ENCODE results near the gene GREB1L.
"Not testable (repeated sequence)": the region's sequence is repeated elsewhere in the genome, so short reads cannot be mapped to it uniquely, and the experiment has no call there.

GREB1L gene

DNA sequence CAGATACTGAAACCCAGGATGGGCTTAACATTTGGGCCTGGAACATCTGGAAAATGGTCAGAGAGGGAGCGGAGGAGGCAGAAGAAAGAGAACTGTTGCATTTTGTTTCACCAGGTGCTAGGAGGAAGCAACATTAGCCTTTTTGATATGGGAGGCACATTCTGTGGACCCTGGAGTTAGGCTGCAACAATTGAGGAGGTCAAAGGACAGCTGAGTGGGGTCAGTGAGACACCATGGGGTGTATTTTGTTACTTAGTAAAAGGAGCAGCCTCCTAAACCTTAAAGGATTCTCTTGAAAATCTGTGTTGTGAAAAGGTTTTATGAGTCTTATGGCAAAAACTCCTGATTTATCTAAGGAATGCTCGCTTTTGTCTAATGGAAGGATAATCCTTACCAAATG lies 124.9 kb downstream of the GREB1L start:
- DNase-seq (ENCODE audit: low read depth), result no peak

DNA sequence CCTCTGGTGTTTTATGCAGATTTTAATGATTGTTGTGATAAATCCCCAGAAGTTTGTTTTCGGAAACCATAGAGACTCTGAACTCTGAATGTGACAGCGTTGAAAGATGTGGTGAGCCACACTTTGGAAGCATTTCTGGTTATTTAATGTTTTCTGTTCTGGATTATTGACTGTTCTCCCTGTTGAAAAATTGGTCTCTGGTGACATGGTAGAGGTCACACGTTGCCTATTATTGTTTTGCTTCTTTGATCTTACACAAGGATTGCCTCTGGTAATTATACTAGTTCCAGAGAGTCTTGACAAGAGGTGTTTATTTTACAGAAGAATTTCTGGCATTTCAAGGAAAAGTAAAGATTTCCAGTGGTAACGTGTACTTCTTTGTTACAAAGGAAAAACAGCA lies 127.1 kb downstream of the GREB1L start:
- DNase-seq (ENCODE audit: low read depth), result no peak

- DNase-seq (ENCODE audit: low read depth), result not testable (repeated sequence)
Measured at GRCh38 chr18:21369597-21369996, 127.6 kb downstream of the GREB1L start.

GRCh38 chr18:21383031-21383430 lies 141.0 kb downstream of the GREB1L start:
- DNase-seq (ENCODE audit: low read depth), result no peak

DNA sequence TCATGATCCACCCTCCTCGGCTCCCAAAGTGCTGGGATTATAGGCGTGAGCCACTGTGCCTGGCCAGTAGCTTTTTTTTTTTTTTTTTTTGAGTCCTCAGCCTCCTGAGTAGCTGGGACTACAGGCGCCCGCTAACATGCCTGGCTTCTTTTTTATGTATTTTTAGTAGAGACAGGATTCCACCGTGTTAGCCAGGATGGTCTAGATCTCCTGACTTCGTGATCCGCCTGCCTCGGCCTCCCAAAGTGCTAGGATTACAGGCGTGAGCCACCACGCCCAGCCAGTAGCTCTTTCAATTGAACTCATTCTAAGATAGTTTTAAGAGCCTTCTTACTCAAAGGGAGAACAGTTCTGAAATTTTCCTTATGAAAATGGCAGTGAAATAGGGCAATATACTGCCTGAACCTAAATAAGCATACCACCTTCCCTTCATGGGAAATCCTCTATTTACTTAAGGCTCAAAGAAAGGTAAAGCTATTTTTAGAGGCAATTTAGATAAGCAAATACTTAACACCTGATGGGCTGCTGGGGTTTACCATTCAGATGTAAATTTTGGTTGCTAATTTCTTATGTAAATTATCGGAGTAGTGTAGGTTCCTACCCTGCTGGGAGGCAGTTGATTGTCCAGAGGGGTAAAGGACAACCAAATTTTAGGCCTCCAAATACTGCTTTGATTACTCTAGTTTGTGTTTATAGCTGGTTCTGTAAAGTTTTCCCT lies 144.7 kb downstream of the GREB1L start:
- DNase-seq (ENCODE audit: low read depth), result no peak

DNA sequence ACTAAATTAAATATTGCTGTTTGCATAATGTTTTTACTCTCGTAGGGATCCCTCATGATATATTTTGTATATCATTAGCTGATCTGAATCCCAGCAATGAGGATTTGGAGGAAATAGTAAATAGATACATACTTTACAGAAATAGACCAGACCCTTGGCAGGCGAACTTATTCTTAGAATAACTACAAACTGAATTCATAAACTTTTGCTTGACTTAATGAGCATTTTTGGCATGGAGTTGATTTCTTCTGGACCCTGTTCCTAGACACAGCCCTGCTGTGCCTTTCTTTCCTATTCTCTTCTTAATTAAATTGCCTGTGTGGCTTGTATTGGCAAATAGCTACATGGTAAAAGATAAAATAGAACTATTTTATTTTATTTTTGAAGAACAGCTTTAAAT lies 145.9 kb downstream of the GREB1L start:
- DNase-seq (ENCODE audit: low read depth), result no peak

DNA sequence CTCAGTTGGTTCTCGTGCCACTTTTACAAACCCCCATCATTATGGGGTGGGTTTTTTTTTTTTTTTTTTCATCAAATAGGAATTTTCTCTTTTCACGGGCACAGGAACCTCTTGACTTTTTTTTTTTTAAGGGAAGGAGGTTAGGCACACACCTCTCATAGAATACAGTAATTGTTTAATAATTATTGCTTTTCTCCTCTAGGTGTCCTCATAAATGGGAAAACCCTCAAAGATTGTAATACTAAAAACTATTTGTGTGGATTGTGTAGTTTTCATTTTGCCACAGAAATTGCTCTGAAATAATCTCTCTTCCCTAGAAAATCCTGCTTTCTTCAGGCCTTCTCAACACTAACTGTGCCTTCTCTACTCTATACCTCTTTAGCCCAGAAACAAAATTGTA lies 147.3 kb downstream of the GREB1L start:
- DNase-seq (ENCODE audit: low read depth), result no peak

- no peak for DNase-seq (ENCODE audit: low read depth)
Measured at GRCh38 chr18:21389903-21390302, 147.9 kb downstream of the GREB1L start.

GRCh38 chr18:21391074-21391673 lies 149.1 kb downstream of the GREB1L start:
- no peak for DNase-seq (ENCODE audit: low read depth)

DNA sequence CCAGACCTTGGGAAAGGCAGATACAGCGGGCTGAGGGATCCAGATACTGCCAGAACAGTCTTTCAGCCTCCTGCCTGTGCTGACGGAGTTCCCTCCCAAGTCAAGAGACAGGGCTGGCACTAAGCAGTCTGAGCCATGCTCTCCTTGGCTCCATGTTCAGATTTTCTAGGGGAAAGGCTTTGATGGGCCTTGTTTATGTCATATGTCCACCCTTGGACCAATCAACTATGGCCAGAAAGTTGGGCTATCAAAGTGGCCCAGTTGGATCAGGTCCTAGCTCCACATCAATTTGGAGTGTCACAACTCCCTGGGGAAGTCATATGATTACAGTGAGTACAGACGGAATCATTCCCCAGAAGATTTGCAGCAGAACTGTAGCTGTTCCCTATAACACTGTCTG lies 152.0 kb downstream of the GREB1L start:
- no peak for DNase-seq (ENCODE audit: low read depth)

- DNase-seq (ENCODE audit: low read depth), result no peak
Measured at GRCh38 chr18:21398121-21398520, 156.1 kb downstream of the GREB1L start.

DNA sequence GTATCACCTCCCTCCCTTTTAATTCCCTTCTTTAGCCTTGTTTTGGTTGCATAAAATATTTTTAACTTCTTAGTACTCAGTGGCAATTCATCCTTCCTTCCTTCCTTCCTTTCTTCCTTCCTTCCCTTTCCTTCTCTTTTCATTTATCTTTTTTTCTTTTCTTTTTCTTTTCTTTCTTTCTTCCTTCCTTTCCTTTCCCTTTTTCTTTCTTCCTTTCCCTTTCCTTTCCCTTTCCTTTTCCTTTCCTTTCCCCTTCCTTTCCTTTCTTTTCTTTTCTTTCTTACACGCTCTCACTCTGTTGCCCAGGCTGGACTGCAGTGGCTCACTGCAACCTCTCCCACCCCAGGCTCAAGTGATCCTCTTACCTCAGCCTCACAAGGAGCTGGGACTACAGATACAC lies 160.2 kb downstream of the GREB1L start:
- no peak for DNase-seq (ENCODE audit: low read depth)

DNA sequence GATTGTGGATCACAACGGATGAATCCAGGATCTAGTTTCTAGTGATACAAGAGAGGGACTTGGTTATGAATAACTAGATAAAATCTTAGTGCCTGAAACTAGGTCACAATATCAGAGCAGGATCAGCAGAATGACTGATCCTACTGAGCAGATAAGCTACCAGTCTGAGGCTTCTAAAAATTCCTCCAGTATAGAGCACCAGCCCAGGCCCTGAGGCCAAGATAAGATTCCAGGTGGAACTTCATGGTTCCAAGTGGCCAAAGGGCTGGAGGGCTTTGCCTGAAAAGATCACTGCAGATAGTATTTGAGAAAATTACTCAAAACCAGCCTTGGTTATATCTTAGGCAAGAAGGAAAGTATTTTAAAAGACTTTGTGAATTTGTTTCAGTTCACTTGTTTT lies 162.4 kb downstream of the GREB1L start:
- DNase-seq (ENCODE audit: low read depth), result no peak

GRCh38 chr18:21406116-21406515 lies 164.1 kb downstream of the GREB1L start:
- no peak for DNase-seq (ENCODE audit: low read depth)

DNA sequence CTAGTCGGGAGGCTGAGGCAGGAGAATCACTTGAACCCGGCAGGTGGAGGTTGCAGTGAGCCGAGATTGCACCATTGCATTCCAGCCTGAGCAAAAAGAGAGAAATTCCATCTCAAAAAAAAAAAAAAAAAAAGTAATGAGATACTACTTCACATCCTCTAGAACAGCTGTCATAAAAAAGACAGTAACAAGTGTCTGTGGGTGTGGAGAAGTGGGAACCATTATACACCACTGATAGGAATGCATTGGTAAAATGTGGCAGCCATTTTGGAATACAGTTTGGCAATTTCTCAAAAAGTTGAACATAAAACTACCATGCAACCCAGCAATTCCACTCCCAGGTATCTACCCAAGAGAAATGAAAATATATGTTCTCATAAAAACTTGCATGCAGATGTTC lies 166.6 kb downstream of the GREB1L start:
- no peak for DNase-seq (ENCODE audit: low read depth)

DNA sequence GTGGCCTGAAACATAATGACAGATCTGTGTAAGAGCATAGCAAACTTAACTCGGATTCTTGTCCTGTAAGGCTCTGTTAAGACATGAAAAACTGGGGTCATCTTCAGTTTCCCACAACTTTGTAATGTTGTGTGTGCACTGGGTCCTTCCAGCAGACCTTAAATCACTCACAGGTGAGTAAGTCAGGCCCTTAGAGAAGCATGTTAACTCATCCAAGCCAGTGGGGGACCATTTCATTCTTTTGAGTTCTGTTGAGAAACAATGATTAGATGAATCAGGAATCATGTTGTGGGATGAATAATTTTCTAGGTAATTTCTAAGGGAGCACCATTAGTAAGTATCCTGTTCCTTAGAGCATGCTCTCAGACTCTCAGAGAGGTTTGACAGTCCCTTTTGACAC lies 191.4 kb downstream of the GREB1L start:
- no peak for DNase-seq (ENCODE audit: low read depth)

DNA sequence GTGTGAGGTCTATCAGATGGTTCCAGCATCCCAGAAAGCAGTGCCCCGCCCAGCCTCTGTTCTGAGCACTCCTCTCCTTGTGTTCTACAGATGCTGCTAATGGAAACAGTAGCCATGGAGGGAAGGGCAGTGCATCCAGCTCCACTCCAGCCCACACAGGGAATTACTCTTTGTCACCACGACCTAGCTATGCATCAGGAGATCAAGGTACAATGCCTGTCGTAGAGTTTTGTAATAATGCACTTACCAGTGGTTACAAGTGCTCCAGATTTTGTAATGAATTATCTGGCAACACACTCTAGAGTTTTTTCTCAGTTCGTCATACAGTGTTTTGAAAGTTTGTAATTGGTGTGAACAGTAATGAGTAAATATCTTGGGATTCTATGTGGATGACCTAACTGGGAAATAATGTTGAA lies 197.4 kb downstream of the GREB1L start:
- DNase-seq (ENCODE audit: low read depth), result no peak

- DNase-seq (ENCODE audit: low read depth), result no peak
Measured at GRCh38 chr18:21441670-21442069, 199.6 kb downstream of the GREB1L start.

DNA sequence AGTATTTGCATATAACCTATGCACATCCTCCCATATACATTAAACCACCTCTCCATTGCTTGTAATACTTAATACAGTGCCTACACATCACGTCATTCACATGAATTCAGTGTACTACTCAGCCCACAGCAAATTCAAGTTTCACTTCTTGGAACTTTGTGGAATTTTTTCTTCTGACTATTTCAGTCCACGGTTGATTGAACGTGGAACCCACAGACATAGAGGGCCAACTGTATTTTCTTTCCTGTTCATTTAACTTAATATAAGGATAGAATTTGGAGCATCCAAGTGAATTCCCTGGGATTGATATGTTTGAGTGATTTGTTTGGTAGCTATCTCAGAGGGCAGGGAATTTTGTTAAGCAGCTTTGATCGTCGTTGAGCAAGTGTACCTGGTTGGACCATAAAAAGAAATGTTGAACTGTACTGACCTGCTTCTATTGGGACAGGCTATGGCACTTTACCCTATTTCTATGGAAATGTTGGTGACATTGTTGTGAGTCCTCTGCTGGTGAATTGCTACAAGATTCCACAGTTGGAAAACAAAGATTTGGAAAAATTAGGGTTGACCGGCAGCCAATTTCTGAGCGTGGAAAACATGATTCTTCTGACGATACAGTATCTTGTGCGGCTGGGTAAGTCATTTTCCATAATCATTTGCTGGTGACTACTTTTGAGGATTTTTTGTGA lies 201.9 kb downstream of the GREB1L start:
- no peak for DNase-seq (ENCODE audit: low read depth)

DNA sequence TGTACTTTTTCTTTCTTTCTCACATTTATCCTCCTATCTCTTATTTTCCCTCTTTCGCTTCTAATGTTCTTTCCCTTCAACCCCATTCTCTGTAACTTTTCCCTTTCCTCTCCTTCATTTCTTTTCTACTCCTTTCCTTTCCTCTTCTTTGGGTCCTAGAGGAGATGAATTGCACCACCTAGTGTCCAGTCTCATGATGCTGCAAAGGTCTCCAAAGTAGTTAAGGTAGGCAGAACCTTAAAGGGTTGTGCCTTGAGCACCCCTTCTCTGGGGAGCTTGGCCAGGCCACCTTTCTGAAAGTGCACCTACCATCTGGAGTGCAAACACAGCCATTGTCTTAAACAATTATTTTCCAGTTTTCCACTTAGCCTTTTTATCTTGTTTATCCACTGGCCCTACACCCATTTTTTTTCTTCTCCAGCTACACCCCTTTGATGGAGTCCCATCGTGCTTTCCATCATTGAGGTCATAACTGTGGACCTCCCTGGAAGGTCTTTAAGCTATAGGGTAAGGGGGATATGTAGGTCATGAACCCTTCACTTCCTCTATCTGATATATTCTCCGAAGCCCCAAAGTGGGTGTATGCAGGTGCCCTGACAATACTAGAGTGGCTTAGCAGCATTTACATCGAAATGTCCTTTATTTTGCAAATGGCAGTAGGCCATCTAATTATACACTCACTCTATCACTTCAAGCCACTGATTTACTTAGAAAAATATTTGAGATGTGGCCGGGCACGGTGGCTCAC lies 202.6 kb downstream of the GREB1L start:
- DNase-seq (ENCODE audit: low read depth), result no peak

- DNase-seq (ENCODE audit: low read depth), result no peak
Measured at GRCh38 chr18:21448299-21448698, 206.3 kb downstream of the GREB1L start.

- DNase-seq (ENCODE audit: low read depth), result no peak
Measured at GRCh38 chr18:21449367-21450290, 207.6 kb downstream of the GREB1L start.
